Esophagus squamous epithelium (tissue), 5 donors: ENCODE data around the gene PDE12. TPM values are rescaled to one million over a fixed set of nuclear protein-coding genes. Genes with fewer than 3 reads are reported as not detected.

Source experiments
- DNase-seq: peaks from one replicate; lab custom pipeline; 2025; lab: John Stamatoyannopoulos, UW
- H3K27ac ChIP-seq, 4 donors: fragments of 200-600 bp; sonication (generic); one replicate each; pipeline ENCODE4 v1.5.1; 2016 to 2019; ENCODE audit warnings: mild to moderate bottlenecking in 1 of 4
- H3K27me3 ChIP-seq, 4 donors: fragments of 200-600 bp; sonication (generic); 1 replicate in 3 of 4; 2 replicates in 1 of 4; pipeline versions ENCODE4 v1.5.1 to v1.6.0; 2017 to 2021; ENCODE audit warnings: antibody characterized with exemption in 1 of 4
- H3K36me3 ChIP-seq, 3 donors: fragments of 200-600 bp; sonication (generic); one replicate each; pipeline ENCODE4 v1.5.1; 2016 to 2019
- H3K4me1 ChIP-seq, 3 donors: fragments of 200-600 bp; sonication (generic); one replicate each; pipeline ENCODE4 v1.5.1; 2017 to 2019
- H3K4me3 ChIP-seq, 4 donors: fragments of 200-600 bp; sonication (generic); 1 replicate in 3 of 4; 2 replicates in 1 of 4; pipeline ENCODE4 v1.5.1; 2016 to 2019; ENCODE audit warnings: mild to moderate bottlenecking in 2 of 4, moderate library complexity in 1 of 4
- H3K9me3 ChIP-seq, 3 donors: fragments of 200-600 bp; sonication (generic); one replicate each; pipeline ENCODE4 v1.5.1; 2016 to 2019
- POLR2A ChIP-seq, 4 donors: fragments of 450-650 bp; IDR thresholded peaks; one replicate each; pipeline ENCODE4 v1.6.1; 2017; ENCODE audit warnings: antibody characterized with exemption in 4 of 4, mild to moderate bottlenecking in 4 of 4, moderate library complexity in 3 of 4
- WGBS, 2 donors: methylation state at CpG; one replicate each; pipeline ENCODE4 v1.1.5; 2018; 5-methylcytosine and 5-hydroxymethylcytosine counted together
- intact Hi-C: fragments of 100-400 bp; cut with DNase I; formaldehyde crosslinking; loops from one replicate; pipeline ENCODE4 v1.15.0; 2022
- total RNA-seq, 4 donors: library from RNA; depleted of rRNA; stranded (reverse); fragments of >200 nt; gene quantifications; one replicate each; pipeline ENCODE4 v1.1.0, GENCODE V29; 2016
- TF ChIP-seq, protein P1 (sequence below), 6 experiments: fragments of 450-650 bp in 4 of 6; fragments of 200-600 bp in 2 of 6; sonication (generic) in 2 of 6; IDR thresholded peaks; one replicate each; pipeline ENCODE4 v1.5.1; 2016 to 2019; ENCODE audit warnings: antibody characterized with exemption in 6 of 6, mild to moderate bottlenecking in 4 of 6, moderate library complexity in 4 of 6
- donor health status: DM: yes; HTN: yes; CAD: no.

The PDE12 gene
- total RNA-seq, 4 donors from 2014 or later, result 19.7 to 26.1 (median 23.7) TPM

DNA sequence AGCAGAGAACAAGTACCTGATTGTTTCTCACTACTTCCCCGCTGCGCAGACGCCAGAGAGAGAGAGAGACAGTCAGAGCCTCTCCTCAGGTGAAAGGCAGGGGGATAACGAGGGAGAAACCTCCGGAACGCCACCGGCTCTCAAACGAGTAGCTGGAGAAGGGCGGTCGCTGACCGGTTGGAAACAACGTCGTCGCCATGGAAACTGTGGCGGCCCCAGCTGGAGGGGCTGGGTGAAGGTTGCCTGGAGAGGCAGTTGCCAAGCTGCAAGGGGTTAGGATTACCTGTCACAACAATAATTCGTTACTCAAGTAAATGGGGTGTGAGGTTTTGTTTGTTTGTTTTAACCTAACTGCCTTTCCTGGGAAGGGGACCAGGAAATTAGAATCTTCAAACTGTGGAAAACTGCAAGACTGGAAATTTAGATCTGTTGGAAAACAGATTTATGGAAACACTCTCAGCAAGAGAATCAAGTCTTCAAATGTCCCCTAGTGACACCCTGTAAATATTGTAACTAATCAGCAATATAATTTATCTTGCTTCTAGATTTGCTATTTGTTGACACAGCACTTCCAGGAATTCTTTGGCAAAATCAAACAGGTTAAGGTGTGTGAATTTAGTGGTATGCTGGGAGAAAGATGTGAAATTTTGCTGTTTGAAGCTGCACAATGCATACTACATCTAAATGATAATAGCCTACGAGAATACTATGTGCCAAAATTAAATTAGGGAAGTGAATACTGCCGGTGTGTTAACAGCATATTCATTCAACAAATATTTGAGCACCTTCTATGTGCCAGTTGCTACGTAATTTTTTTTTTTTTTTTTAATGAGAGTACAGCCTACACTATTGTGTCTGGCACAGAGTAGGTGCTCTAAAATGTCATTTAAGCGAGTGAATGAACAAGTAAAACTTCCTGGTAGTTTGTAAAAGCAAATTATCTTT lies 11.6 kb upstream of the PDE12 start, which contains the start of gene DNAH12:
Gene DNAH12, minus strand, starts transcription at position 164 of the 945 bp plus-strand sequence. CDS start 1,474 bp downstream, outside the sequence.
- no peaks in the 10 kb centered on the region for H3K36me3 ChIP-seq
- no peaks in the 10 kb centered on the region for H3K9me3 ChIP-seq
- WGBS, 2 donors, result 5 to 10% methylated on average over 20 of the region's 20 CpGs
- H3K27ac ChIP-seq, result no peak within 1 kb of the TSS
- H3K4me1 ChIP-seq, result peaks cover 0 to 15% (median 5%) of the 10 kb centered on the region in 3 donors
- H3K27me3 ChIP-seq, result peaks cover 0 to 7% (median 0%) of the 10 kb centered on the region in 4 donors
- no peak for DNase-seq
- TF ChIP-seq, protein P1, sequence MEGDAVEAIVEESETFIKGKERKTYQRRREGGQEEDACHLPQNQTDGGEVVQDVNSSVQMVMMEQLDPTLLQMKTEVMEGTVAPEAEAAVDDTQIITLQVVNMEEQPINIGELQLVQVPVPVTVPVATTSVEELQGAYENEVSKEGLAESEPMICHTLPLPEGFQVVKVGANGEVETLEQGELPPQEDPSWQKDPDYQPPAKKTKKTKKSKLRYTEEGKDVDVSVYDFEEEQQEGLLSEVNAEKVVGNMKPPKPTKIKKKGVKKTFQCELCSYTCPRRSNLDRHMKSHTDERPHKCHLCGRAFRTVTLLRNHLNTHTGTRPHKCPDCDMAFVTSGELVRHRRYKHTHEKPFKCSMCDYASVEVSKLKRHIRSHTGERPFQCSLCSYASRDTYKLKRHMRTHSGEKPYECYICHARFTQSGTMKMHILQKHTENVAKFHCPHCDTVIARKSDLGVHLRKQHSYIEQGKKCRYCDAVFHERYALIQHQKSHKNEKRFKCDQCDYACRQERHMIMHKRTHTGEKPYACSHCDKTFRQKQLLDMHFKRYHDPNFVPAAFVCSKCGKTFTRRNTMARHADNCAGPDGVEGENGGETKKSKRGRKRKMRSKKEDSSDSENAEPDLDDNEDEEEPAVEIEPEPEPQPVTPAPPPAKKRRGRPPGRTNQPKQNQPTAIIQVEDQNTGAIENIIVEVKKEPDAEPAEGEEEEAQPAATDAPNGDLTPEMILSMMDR (IDR thresholded peaks at IDR 0.05), result no peak
- no peak for TF ChIP-seq POLR2A (IDR thresholded peaks at IDR 0.05)
- peak within 1 kb of the TSS; percentile 10 to 49 (median 28) for H3K4me3 ChIP-seq
- intact Hi-C loops, result no loop called here

DNA sequence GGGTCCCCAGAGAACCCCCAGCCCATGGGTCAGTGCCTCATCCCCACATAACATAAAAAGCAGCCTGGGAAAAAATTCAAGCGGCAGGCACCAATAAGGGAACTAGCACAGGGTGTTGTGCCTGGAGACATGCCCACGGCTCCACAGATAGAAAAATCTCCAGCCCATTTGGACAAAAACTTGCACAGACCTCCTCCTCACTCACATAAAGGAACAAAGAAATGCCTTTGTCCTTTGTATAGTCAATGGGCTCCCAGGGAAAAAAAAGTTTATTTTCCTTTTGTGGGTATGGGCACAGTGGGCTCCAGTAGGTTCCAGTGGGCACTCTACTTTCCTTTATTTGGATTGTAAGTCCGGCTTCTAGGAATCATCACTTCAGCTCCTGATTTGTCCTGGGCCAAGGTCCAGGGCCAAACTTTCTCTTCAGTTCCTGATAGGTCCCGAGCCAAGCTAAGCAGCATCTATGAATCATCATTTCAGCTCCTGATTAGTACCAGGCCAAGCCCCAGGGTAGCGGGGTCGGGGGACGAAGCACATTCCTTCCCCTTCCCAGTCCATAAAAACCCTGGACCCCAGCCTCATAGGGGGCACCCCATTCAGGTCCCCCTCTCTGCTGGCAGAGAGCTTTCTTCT lies 10.3 kb upstream of the PDE12 start:
- Histone ChIP-seq H3K4me3 (no peak overlapping the region), H3K27ac (no peak overlapping the region), H3K27me3 (peaks cover 0 to 7% (median 0%) of the 10 kb centered on the region in 4 donors), H3K9me3 (no peaks in the 10 kb centered on the region), H3K4me1 (peaks cover 0 to 11% (median 5%) of the 10 kb centered on the region in 3 donors), H3K36me3 (no peaks in the 10 kb centered on the region)
- WGBS, 2 donors, result 68 to 77% methylated on average over 4 to 7 of the region's 7 CpGs
- intact Hi-C loops, result no loop called here
- TF ChIP-seq, protein P1 (IDR thresholded peaks at IDR 0.05), result no peak
- no peak for TF ChIP-seq POLR2A (IDR thresholded peaks at IDR 0.05)
- no peak for DNase-seq

DNA sequence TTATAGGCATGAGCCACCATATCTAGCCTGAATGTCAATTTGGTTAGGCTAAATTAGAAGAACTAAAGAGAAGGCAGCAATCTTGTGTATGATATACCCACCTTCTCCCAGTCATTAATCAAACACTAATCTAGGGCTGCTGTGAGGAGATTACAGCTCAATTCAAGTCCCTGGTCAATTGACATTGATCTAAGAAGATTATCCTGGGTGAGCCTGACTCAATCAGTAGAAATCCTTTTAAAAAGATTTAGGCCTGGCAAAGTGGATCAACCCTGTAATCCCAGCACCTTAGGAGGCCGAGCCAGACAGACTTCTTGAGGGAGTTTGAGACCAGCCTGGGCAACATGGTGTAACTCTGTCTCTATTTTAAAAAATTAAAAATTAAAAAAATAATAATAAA lies 9.5 kb upstream of the PDE12 start:
- H3K27ac ChIP-seq, result no peak overlapping the region
- H3K4me1 ChIP-seq, result peaks cover 0 to 11% (median 5%) of the 10 kb centered on the region in 3 donors
- TF ChIP-seq, protein P1 (IDR thresholded peaks at IDR 0.05), result no peak
- no peak for TF ChIP-seq POLR2A (IDR thresholded peaks at IDR 0.05)
- H3K4me3 ChIP-seq, result no peak overlapping the region
- H3K27me3 ChIP-seq, result peaks cover 0 to 7% (median 0%) of the 10 kb centered on the region in 4 donors
- no peak for DNase-seq
- 70 to 88% methylated on average over 1 of the region's 1 CpG for WGBS, 2 donors
- no peaks in the 10 kb centered on the region for H3K36me3 ChIP-seq
- H3K9me3 ChIP-seq, result no peaks in the 10 kb centered on the region
- intact Hi-C loops, result no loop called here

DNA sequence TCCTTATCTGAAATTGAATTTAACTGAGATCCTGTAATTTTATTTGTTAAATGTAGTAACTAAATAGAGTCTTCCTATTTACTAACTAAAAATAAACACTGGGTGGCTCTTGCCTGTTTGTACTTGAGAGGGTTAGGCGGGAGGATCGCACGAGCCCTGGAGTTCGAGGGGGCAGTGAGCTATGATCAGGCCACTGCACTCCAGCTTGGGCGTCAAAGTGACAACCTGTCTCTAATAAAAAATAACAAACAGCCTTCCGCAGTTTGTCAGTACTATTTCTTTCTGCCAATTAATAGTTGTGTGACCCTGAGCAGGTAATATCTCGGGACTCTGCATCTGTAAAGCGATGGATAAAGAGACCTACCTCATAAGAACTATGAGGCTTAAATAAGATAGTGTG lies 768 bp upstream of the PDE12 start:
- WGBS, 2 donors, result 26 to 28% methylated on average over 8 of the region's 8 CpGs

More for the DNA sequence above, 768 bp upstream of the PDE12 start:
- Histone ChIP-seq H3K27me3 (no peaks in the 10 kb centered on the region), H3K36me3 (peaks cover 0 to 15% (median 0%) of the 10 kb centered on the region in 3 donors), H3K27ac (peak overlapping the region; percentile 92 to 97 (median 93)), H3K4me1 (peaks cover 8 to 43% (median 30%) of the 10 kb centered on the region in 3 donors), H3K9me3 (no peaks in the 10 kb centered on the region), H3K4me3 (peak overlapping the region; percentile 74 to 97 (median 82))
- no peak for TF ChIP-seq POLR2A (IDR thresholded peaks at IDR 0.05)
- TF ChIP-seq, protein P1 (IDR thresholded peaks at IDR 0.05), result no peak
- intact Hi-C loops, result no loop called here
- DNase-seq, result no peak
